SK-N-SH treated with all-trans-retinoic acid at 6 μM for 48 hours (cell line): ENCODE measurements around the gene FAM53A.

Experiments
- ARNTL ChIP-seq: fragments of 450-650 bp; formaldehyde crosslinking; IDR thresholded peaks from 2 replicates; pipeline ENCODE4 v1.5.0; 2020; ENCODE audit warnings: low read depth, mild to moderate bottlenecking, moderate library complexity, borderline replicate concordance
- CREB5 ChIP-seq: fragments of 250-450 bp; sonication (Bioruptor Pico); IDR thresholded peaks from 2 replicates; pipeline ENCODE4 v1.5.1; 2020; ENCODE audit warnings: low read depth, mild to moderate bottlenecking, moderate library complexity
- ESRRG ChIP-seq: fragments of 250-450 bp; sonication (Bioruptor Pico); IDR thresholded peaks from 2 replicates; pipeline ENCODE4 v1.6.1; 2021; ENCODE audit warnings: mild to moderate bottlenecking
- PATZ1 ChIP-seq: fragments of 250-450 bp; sonication (Bioruptor Pico); IDR thresholded peaks from 2 replicates; pipeline ENCODE4 v1.8.0; 2020; ENCODE audit warnings: mild to moderate bottlenecking, moderate library complexity, borderline replicate concordance
- POU6F1 ChIP-seq: fragments of 250-450 bp; sonication (Bioruptor Pico); IDR thresholded peaks from 2 replicates; pipeline ENCODE4 v1.8.0; 2021; ENCODE audit warnings: low read depth, mild to moderate bottlenecking, moderate library complexity, borderline replicate concordance
- RARB ChIP-seq: fragments of 250-450 bp; sonication (Bioruptor Pico); IDR thresholded peaks from 2 replicates; pipeline ENCODE4 v1.8.0; 2021; ENCODE audit warnings: mild to moderate bottlenecking, moderate library complexity
- TCF4 ChIP-seq: fragments of 250-450 bp; sonication (Bioruptor Pico); IDR thresholded peaks from 2 replicates; pipeline ENCODE4 v1.8.0; 2021; ENCODE audit warnings: mild to moderate bottlenecking, moderate library complexity, borderline replicate concordance
- TOX ChIP-seq: fragments of 250-450 bp; sonication (Bioruptor Pico); IDR thresholded peaks from 2 replicates; pipeline ENCODE4 v1.8.0; 2021; ENCODE audit warnings: mild to moderate bottlenecking, moderate library complexity, borderline replicate concordance
- TSHZ2 ChIP-seq: fragments of 250-450 bp; sonication (Bioruptor Pico); IDR thresholded peaks from 2 replicates; pipeline ENCODE4 v1.5.0; 2020; ENCODE audit warnings: mild to moderate bottlenecking, moderate library complexity
- ZFP3 ChIP-seq: fragments of 250-450 bp; sonication (Bioruptor Pico); IDR thresholded peaks from 2 replicates; pipeline ENCODE4 v1.5.0; 2020; ENCODE audit warnings: mild to moderate bottlenecking, moderate library complexity
- ZFP30 ChIP-seq: fragments of 450-650 bp; formaldehyde crosslinking; IDR thresholded peaks from 2 replicates; pipeline ENCODE4 v1.5.0; 2022; ENCODE audit warnings: mild to moderate bottlenecking, moderate library complexity
- ZNF565 ChIP-seq: fragments of 450-650 bp; formaldehyde crosslinking; conservative IDR thresholded peaks from 2 replicates; pipeline ENCODE4 v1.5.0; 2020; ENCODE audit warnings: low read depth, mild to moderate bottlenecking, moderate library complexity
- ZNF8 ChIP-seq: fragments of 450-650 bp; formaldehyde crosslinking; IDR thresholded peaks from 2 replicates; pipeline ENCODE4 v1.5.0; 2020; ENCODE audit warnings: mild to moderate bottlenecking, moderate library complexity

- TF ChIP-seq PATZ1 (CRISPR knock-in tag): no peak
- no peak for TF ChIP-seq ZFP3 (CRISPR knock-in tag)
- TF ChIP-seq RARB (CRISPR knock-in tag): no peak
- no peak for TF ChIP-seq TOX (CRISPR knock-in tag)
- TF ChIP-seq POU6F1 (CRISPR knock-in tag): no peak
- TF ChIP-seq TSHZ2: no peak
- TF ChIP-seq TCF4 (CRISPR knock-in tag): no peak
- no peak for TF ChIP-seq ZNF565 (CRISPR knock-in tag)
- no peak for TF ChIP-seq ZFP30 (CRISPR knock-in tag)
- no peak for TF ChIP-seq ZNF8
- no peak for TF ChIP-seq CREB5 (CRISPR knock-in tag)
- no peak for TF ChIP-seq ARNTL (CRISPR knock-in tag)
- no peak for TF ChIP-seq ESRRG (CRISPR knock-in tag)
Measured at GRCh38 chr4:1691737-1692373, 7.7 kb upstream of the FAM53A start.
